PC-3 (cell line): ENCODE results near the gene EPB41L2. TPM values are rescaled to one million over a fixed set of nuclear protein-coding genes. Genes with fewer than 3 reads are reported as not detected.
"Not testable (repeated sequence)": the region's sequence is repeated elsewhere in the genome, so short reads cannot be mapped to it uniquely, and the experiment has no call there.

ENCODE experiments used
- ATAC-seq: fragments of 200-7000 bp; cut with Tn5 transposase; 2 replicates; pipeline ENCODE4 v1.9.1; 2020; ENCODE audit warnings: mild to moderate bottlenecking, moderate library complexity
- BruUV-seq: library from RNA; stranded (reverse); fragments of 400-500 nt; replicated peaks from 2 replicates; lab custom pipeline; 2021; lab: Mats Ljungman, UMichigan
- CTCF ChIA-PET: fragments of 300-600 bp; sonication (Branson Sonifier 250); formaldehyde crosslinking; loops from one replicate; lab custom pipeline; 2022; ENCODE audit warnings: antibody characterized with exemption; lab: Charles Lee
- POLR2A ChIA-PET: fragments of 300-600 bp; sonication (Branson Sonifier 250); formaldehyde crosslinking; loops from one replicate; lab custom pipeline; 2022; ENCODE audit warnings: antibody characterized with exemption; ENCODE audit not compliant: unreplicated experiment; lab: Charles Lee
- DNase-seq: peaks from one replicate; pipeline ENCODE4 v3.0.0-alpha.2; 2015
- H2AFZ ChIP-seq: fragments of 300-600 bp; sonication (generic); 2 replicates; pipeline ENCODE4 v1.6.0; 2016; ENCODE audit warnings: antibody characterized with exemption, low read length
- H3F3A ChIP-seq: fragments of 300-600 bp; sonication (generic); one replicate; pipeline ENCODE4 v1.6.0; 2017; ENCODE audit warnings: antibody characterized with exemption, low read length, control low read depth, mild to moderate bottlenecking; ENCODE audit not compliant: unreplicated experiment
- H3K27ac ChIP-seq: fragments of 300-600 bp; sonication (generic); 2 replicates; pipeline ENCODE4 v1.5.1; 2016; ENCODE audit warnings: mild to moderate bottlenecking, low read length
- H3K27me3 ChIP-seq: fragments of 300-600 bp; sonication (generic); 2 replicates; pipeline ENCODE4 v1.6.1; 2016; ENCODE audit warnings: low read length, mixed read lengths
- H3K36me3 ChIP-seq: fragments of 300-600 bp; sonication (generic); 2 replicates; pipeline ENCODE4 v1.6.1; 2016; ENCODE audit warnings: low read depth, mixed run types, low read length, mixed read lengths
- H3K4me1 ChIP-seq: fragments of 300-600 bp; sonication (generic); 2 replicates; pipeline ENCODE4 v1.5.1; 2016; ENCODE audit warnings: low read length; ENCODE audit not compliant: insufficient read depth
- H3K4me2 ChIP-seq: fragments of 300-600 bp; sonication (generic); 2 replicates; pipeline ENCODE4 v1.6.0; 2016; ENCODE audit warnings: low read length
- H3K4me3 ChIP-seq: fragments of 300-600 bp; sonication (generic); 2 replicates; pipeline ENCODE4 v1.5.1; 2016; ENCODE audit warnings: mild to moderate bottlenecking, low read length, mixed read lengths
- H3K79me2 ChIP-seq: fragments of 300-600 bp; sonication (generic); 2 replicates; pipeline ENCODE4 v1.6.1; 2017; ENCODE audit warnings: low read length, mixed read lengths
- H3K9ac ChIP-seq: fragments of 300-600 bp; sonication (generic); 2 replicates; pipeline ENCODE4 v1.6.0; 2016; ENCODE audit warnings: mild to moderate bottlenecking, low read length
- H3K9me2 ChIP-seq: fragments of 300-600 bp; sonication (generic); replicated peaks from 2 replicates; pipeline ENCODE4 v1.6.1; 2016; ENCODE audit warnings: mixed run types, low read length, mixed read lengths
- H3K9me3 ChIP-seq: fragments of 300-600 bp; sonication (generic); 2 replicates; pipeline ENCODE4 v1.6.1; 2016; ENCODE audit warnings: low read length, mixed read lengths
- H4K20me1 ChIP-seq: fragments of 300-600 bp; sonication (generic); 2 replicates; pipeline ENCODE4 v1.6.1; 2016; ENCODE audit warnings: low read length, mixed read lengths
- CTCF ChIP-seq: fragments of 300-600 bp; sonication (generic); conservative IDR thresholded peaks from 2 replicates; pipeline ENCODE4 v1.5.1; 2017; ENCODE audit warnings: antibody characterized with exemption, low read depth, mild to moderate bottlenecking, low read length
- EZH2 ChIP-seq: fragments of 300-600 bp; sonication (generic); IDR thresholded peaks from one replicate; pipeline ENCODE4 v1.6.1; 2017; ENCODE audit warnings: antibody characterized with exemption, mild to moderate bottlenecking, low read length; ENCODE audit not compliant: unreplicated experiment
- EZH2phosphoT487 ChIP-seq: fragments of 300-600 bp; sonication (generic); IDR thresholded peaks from 2 replicates; pipeline ENCODE4 v1.6.1; 2018; ENCODE audit warnings: mild to moderate bottlenecking, antibody characterized with exemption, low read length, borderline replicate concordance
- intact Hi-C: fragments of 100-400 bp; cut with micrococcal nuclease; formaldehyde crosslinking; loops from 2 replicates; pipeline ENCODE4 v1.9.0; 2023
- total RNA-seq: library from RNA; depleted of rRNA; stranded (reverse); fragments of >200 nt; gene quantifications from 2 replicates; pipeline ENCODE4 v1.2.3, GENCODE V29; 2014

EPB41L2 gene
- total RNA-seq, 1 experiment from 2014 or later: 26.9 TPM

GRCh38 chr6:131101911-131102680 is 39.1 kb upstream of the EPB41L2 start:
- H4K20me1 ChIP-seq: no peaks in the 10 kb centered on the region
- ATAC-seq (peak; percentile 88), DNase-seq (peak; percentile 70)
- H2AFZ ChIP-seq: no peak overlapping the region
- no peaks in the 10 kb centered on the region for H3K9me3 ChIP-seq
- H3K36me3 ChIP-seq: no peaks in the 10 kb centered on the region
- intact Hi-C loops: loop anchor here (2.0 kb wide), 1 partner anchor 39 kb away; the partner anchor contains the start of gene EPB41L2
- peak overlapping the region; percentile 51 for H3K4me3 ChIP-seq
- TF ChIP-seq EZH2 (no peak), CTCF (no peak), EZH2phosphoT487 (no peak)
- ChIA-PET POLR2A (no interaction called here), CTCF (no interaction called here)
- H3K4me2 ChIP-seq: peak overlapping the region; percentile 74
- H3K9ac ChIP-seq: no peak overlapping the region
- no peak overlapping the region for H3K27ac ChIP-seq
- no peaks in the 10 kb centered on the region for H3K9me2 ChIP-seq
- BruUV-seq: no TSS peak
- H3K79me2 ChIP-seq: no peaks in the 10 kb centered on the region
- peaks cover 18% of the 10 kb centered on the region for H3K4me1 ChIP-seq
- H3K27me3 ChIP-seq: no peaks in the 10 kb centered on the region
- peaks cover 9% of the 10 kb centered on the region for H3F3A ChIP-seq

- no peaks in the 10 kb centered on the region for H3K79me2 ChIP-seq
- H3K27me3 ChIP-seq: no peaks in the 10 kb centered on the region
- H3F3A ChIP-seq: no peaks in the 10 kb centered on the region
- no peak for ATAC-seq
- no peaks in the 10 kb centered on the region for H3K9me2 ChIP-seq
- no peak overlapping the region for H2AFZ ChIP-seq
- DNase-seq: no peak
- no peaks in the 10 kb centered on the region for H4K20me1 ChIP-seq
- ChIA-PET POLR2A (no interaction called here), CTCF (no interaction called here)
- no TSS peak for BruUV-seq
- no peak overlapping the region for H3K4me2 ChIP-seq
- H3K9ac ChIP-seq: no peak overlapping the region
- no peak overlapping the region for H3K4me3 ChIP-seq
- H3K9me3 ChIP-seq: no peaks in the 10 kb centered on the region
- H3K4me1 ChIP-seq: peaks cover 3% of the 10 kb centered on the region
- TF ChIP-seq CTCF (no peak), EZH2phosphoT487 (no peak), EZH2 (no peak)
- intact Hi-C loops: no loop called here
- H3K36me3 ChIP-seq: no peaks in the 10 kb centered on the region
- no peak overlapping the region for H3K27ac ChIP-seq
Measured at GRCh38 chr6:131096786-131097185, 33.7 kb upstream of the EPB41L2 start.

- ATAC-seq: no peak
- no peak for TF ChIP-seq CTCF
- no peak for TF ChIP-seq EZH2
- TF ChIP-seq EZH2phosphoT487: no peak
- H3K9ac ChIP-seq: no peak overlapping the region
- ChIA-PET POLR2A (no interaction called here), CTCF (no interaction called here)
- no peak overlapping the region for H2AFZ ChIP-seq
- H3F3A ChIP-seq: no peaks in the 10 kb centered on the region
- H3K4me3 ChIP-seq: no peak overlapping the region
- no peaks in the 10 kb centered on the region for H4K20me1 ChIP-seq
- H3K27ac ChIP-seq: no peak overlapping the region
- intact Hi-C loops: no loop called here
- H3K9me2 ChIP-seq: no peaks in the 10 kb centered on the region
- no peak for DNase-seq
- H3K4me1 ChIP-seq: no peaks in the 10 kb centered on the region
- BruUV-seq: no TSS peak
- no peaks in the 10 kb centered on the region for H3K27me3 ChIP-seq
- no peak overlapping the region for H3K4me2 ChIP-seq
- no peaks in the 10 kb centered on the region for H3K9me3 ChIP-seq
- no peaks in the 10 kb centered on the region for H3K36me3 ChIP-seq
- no peaks in the 10 kb centered on the region for H3K79me2 ChIP-seq
Measured at GRCh38 chr6:131093334-131093733, 30.3 kb upstream of the EPB41L2 start.

- H2AFZ ChIP-seq, ATAC-seq, H3K4me3 ChIP-seq, H3K4me1 ChIP-seq, H3F3A ChIP-seq, DNase-seq, BruUV-seq, H3K27me3 ChIP-seq, H3K36me3 ChIP-seq, CTCF ChIA-PET, H3K4me2 ChIP-seq, H3K27ac ChIP-seq, H3K9me3 ChIP-seq, POLR2A ChIA-PET, H3K9ac ChIP-seq, H4K20me1 ChIP-seq, intact Hi-C loops, H3K9me2 ChIP-seq, H3K79me2 ChIP-seq: not testable (repeated sequence)
Measured at GRCh38 chr6:131091944-131092343, 28.9 kb upstream of the EPB41L2 start.
